ENCODE results near the gene METTL16.

GRCh38 chr17:2377659-2378058, 134.0 kb downstream of the METTL16 start:
- TF ChIP-seq CTCF (IDR thresholded peaks at IDR 0.05; ENCODE audit: borderline replicate concordance, extremely low read depth, low read length, poor library complexity, severe bottlenecking) (no peak), EZH2 (IDR thresholded peaks at IDR 0.05; ENCODE audit: borderline replicate concordance, low read depth, low read length, severe bottlenecking) (no peak)

All from DND-41 (cell line).